GM19023 (cell line): Measurements from ENCODE around the gene MYO18B.

Experiments
- ATAC-seq: cut with Tn5 transposase; IDR thresholded peaks from one replicate; pipeline ENCODE4 v1.9.1; 2021; ENCODE audit warnings: mild to moderate bottlenecking, moderate library complexity; ENCODE audit not compliant: unreplicated experiment

MYO18B gene

DNA sequence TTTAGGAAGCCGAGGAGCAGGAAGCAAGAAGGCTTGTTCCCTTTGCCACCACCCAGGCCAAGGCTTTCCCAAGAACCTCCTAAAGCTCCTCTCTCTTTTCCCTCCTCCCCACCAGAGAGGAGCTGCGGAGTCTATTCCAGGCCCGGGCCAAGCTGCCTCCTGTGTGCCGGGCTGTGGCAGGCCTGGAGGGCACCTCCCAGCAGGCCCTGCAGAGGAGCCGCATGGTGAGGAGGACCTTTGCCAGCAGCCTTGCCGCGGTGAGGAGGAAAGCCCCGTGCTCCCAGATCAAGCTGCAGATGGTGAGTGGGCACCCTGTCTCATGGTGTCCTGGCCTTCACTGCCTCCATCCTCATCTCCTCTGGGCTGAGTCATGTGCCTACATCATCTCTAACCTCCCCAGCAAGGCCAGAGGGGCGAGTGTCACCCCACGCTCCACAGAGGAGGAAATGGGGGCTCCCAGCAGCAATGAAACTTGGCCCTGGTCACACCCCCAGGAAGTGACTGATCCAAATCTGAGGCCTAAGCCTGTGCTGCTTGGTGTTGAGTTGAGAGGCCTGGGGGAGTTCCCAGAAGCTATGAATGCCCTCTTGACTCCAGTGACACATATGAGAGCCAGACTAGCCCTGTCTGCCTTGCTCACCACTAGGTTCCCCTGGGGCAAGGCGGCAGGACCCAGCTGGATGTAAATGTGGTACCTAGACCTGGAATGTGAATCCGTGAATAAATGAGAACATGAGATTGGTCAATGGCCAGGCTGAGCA lies 104.2 kb downstream of the MYO18B start:
- ATAC-seq: no peak

DNA sequence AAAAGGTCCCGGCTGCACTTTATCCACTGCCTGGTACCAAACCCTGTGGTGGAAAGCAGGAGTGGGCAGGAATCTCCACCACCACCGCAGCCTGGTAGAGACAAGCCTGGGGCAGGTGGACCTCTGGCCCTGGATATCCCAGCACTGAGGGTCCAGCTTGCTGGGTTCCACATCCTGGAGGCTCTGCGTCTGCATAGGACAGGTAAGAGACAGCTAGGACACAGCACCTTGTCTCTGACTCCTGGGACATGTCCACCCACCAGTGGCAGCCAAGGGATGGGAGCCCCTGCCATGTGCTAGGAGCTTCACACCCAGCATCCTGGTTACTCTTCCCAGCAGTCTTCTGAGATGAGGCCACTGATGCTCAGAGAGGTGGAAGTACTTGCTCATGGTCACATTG lies 105.5 kb downstream of the MYO18B start:
- no peak for ATAC-seq

DNA sequence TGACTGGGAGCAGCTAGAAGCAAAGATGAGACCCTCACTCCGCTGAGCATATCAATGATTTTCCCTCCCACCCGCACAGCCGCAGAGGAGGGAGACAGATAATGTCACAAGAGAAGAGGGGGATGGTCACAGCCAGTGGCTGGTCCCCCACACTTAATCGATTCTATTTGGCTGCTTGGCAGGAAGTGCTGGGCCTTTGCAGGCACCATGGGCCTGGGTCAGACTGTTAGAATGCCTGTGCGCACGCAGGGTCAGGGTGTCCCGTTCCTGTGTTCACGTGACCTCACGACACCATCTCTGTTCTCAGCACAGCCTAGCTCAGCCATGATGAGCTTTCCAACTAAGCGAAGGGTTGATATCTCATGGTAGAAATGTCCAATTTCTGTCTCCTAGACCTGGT lies 107.0 kb downstream of the MYO18B start:
- no peak for ATAC-seq

DNA sequence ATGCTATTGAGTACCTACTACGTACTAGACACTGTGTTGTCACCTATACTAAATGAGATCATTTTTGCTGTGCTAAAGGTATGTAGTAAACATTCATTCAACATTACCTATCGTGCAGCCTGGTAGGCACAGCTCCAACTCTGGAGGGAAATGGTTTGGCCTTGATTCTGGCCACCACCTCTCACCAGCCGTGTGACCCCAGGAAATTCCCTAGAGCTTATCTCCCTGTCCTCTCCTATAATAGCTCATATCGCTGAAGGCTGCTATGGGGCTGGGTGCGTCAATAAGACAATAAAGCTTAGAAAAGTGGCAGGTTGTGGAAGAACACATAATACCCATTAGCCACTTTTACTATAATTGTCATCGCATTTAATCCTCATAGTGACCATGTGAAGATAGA lies 107.5 kb downstream of the MYO18B start:
- no peak for ATAC-seq

DNA sequence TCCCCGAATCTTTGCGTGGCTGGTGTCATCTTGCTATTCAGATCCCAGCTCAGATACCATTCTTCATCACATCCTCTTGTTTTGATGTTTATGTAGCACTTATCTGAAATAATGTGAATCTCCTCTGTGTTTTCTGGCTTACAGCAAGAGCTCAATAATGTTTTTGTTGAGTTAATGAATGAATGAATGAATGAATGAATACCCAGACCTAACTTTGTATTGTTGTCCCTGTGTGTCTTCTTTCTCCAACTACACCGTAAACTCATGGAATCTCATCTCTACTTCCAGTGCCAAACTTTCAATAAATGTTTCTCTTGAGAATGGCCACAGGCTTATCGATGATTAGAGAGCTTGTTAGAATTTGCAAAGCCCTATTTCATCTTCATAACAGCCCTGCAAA lies 110.2 kb downstream of the MYO18B start:
- ATAC-seq: no peak

DNA sequence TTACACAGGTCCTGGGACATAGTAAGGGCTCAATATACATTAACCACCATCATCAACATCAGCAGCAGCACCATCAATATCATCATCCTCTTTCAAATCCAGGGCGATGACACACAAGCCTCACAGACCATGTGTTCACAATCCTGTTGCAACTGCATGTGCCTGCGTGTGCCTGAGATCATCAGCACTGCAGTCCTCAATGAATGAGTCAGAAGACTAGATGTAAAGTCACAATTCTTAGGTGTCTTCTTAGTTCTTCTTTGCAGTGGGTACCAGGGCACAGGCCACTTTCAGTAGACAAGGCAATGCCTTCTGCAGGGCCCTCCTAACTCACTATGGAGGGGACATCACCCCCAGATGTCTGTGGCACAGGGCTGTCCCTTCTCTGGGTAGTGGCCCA lies 111.1 kb downstream of the MYO18B start:
- no peak for ATAC-seq

DNA sequence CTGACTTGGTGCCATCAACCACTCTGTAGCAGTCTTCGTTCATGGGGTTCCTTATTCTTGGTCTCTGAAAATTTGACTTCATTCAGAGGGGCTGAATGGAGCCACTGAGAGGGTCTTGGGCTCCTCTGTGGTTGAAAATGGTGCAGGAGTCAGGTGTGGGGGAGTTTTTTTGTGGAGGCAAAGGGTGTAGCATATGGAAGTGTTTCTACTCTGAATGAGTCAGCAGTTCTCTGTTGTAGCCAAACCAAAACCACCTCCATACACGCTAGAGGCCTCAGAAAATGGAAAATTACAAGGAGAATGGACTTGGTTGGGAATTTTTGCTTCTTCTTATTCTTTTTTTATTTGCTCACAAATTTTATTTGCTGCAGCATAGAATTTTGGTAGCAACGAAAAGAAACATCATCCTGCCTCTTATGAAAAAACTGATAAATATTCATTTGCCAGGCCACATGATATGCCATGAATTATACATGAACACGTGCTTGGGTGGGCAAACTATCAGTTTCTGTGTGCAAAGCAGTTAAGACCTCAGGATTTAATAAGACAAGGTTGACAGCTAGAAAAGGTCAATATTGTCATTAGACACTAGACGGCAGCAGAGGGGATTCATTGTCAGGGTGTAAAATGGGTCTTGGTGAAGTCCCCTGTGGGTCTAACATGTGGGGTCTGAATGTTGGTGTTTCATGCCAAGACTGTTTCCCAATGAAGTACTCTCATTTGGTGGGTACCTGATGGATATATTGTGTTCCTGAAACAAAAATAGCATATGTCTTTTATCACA lies 111.7 kb downstream of the MYO18B start:
- ATAC-seq: no peak

DNA sequence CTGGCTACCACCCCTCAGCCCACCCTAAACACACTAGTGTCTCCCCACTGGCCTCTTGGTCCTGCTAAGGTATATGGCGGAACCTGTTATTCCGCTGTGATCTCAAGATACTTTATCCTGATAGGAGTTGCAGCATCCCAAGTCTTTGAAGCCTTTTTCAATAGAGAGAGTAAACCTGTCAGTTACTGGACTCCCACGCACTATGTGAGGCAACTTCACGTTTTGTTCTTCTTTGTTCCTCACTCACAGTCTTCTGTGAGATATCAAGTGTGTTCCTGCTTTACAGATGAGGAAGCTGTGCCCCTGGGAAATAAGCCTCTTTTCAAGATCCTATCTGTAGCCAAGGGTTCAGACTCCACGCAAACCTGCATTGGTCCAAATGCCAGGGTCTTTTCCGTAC lies 127.8 kb downstream of the MYO18B start:
- ATAC-seq: no peak

DNA sequence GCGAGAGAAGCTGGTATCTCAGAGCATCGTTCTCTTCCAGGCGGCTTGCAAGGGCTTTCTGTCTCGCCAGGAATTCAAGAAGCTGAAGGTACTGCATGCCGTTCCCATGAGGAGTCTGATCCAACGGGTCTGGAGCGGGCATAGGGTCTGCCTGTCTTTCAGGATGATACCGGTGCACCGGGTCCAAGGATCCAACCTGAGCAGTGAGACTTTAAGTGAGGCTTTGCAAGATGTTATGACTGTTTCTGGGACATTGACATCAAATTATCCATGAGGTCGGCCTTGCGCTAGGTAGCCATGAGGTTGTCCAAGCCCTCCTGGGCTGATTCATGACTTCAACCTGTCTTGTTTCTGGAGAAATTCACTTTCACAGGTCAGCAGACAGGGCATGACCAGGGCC lies 132.3 kb downstream of the MYO18B start:
- no peak for ATAC-seq

DNA sequence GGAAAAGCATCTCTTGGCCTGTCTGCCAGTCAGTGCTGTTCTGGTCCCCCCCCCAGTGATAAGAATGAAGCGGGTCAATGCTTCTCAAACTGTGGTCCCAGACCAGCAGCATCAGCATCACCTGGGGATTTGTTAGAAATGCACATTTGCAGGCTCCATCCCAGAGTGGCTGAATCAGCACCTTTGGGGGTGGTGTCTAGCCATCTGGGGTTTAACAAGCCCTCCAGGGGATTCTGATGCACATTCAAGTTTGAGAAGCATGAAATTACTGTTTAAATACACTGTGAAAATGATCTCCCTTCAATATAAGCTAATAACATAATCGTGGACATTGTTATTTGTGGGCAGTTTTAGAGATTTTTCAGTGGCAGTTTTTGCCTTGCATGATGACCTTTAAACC lies 133.5 kb downstream of the MYO18B start:
- ATAC-seq: no peak

DNA sequence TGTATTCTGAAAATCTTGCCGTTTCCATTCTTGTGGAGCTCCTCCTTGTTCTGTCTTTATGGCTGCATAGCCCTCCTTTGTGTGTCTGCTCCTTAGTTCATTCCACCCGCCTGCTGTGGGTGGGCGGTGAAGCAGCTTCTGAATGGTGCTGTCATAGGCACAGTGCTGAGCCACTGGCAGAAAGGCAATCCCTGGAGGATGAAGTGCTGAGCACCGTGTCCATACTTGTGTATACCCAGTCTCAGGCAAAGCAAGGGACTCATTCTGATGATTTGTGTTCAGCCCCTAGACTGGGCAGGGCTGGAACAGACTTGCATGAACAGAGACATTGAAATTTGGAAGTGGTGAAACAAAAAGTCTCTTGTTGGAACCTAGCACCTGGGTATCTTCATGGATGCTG lies 134.9 kb downstream of the MYO18B start:
- ATAC-seq: no peak

DNA sequence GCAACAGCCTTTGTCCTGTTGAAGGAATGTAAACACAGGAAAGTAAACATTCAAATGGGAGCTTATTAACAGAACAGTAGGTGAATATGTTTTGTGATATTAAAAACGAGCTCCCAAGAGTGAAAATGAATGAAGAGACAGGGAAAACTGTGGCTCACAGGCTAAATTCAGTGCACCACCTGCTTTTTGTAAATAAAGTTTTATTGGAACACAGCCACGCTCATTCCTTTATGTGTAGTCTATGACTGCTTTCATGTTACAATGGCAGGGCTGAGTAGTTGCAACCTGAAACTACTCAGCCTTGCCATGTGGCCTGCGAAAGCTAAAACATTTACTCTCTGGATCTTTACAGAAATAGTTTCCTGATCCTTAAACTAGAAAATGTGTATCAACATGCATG lies 136.9 kb downstream of the MYO18B start:
- ATAC-seq: no peak

DNA sequence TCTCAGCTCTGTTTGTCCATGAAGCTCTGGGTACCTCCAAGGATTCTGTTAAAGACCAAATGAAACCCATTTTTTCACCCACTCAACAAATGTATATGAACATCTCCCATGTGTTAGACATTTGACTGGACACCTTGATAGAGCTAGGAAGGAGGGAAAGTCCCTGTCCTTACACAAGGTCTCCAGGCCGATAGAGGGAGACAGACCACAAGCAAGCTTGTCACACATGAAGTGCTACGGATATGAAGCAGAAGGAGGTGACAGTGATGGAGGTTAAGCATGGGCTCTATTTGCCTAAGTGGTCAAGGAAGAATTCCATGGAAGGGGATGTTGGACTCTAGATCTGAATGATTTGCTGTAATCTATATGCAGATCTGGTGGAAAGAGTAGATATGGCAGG lies 138.5 kb downstream of the MYO18B start:
- ATAC-seq: no peak

DNA sequence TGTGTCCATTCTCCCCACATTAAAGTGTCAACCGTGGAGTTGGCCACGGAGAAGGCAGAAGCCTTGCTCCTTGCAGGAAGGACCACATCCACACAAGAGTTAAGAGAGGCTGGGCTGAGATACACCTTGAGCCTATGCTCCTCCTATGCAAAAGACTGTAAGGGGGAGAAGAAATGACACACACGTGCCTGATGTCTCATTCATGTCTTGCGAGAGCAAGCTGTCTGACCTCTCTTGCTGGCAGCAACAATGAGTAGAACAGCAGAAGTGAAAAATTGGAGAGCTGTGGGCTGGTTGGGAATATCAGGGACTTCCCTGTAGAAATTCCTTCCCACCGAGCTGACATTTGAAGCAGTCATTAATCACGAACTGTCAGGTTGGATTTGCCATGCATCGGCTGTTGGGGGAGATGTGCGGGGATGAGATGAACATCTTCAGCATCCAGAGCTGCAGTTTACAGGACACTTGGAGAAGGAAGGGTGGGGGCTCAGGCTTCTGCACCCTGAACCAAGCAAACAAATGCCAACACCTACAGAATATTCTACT lies 139.3 kb downstream of the MYO18B start:
- no peak for ATAC-seq

DNA sequence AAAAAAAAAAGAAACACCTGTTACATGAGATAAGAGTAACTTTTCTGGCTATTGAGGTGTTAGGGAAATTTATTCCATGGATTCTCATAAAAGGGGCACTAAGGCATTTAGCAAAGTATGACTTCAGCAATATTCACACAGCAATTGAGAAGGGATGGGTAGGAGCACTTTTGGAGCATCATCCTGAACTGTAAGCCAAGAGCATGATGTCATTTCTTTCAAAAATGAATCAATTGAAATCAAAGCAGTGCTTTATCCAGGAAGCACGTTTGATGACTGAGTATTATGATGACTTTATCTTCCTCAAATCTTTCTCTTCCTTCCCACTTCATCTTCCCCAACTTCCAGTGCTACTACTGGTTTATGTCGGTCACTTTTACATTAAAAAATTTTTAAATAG lies 140.4 kb downstream of the MYO18B start:
- no peak for ATAC-seq

DNA sequence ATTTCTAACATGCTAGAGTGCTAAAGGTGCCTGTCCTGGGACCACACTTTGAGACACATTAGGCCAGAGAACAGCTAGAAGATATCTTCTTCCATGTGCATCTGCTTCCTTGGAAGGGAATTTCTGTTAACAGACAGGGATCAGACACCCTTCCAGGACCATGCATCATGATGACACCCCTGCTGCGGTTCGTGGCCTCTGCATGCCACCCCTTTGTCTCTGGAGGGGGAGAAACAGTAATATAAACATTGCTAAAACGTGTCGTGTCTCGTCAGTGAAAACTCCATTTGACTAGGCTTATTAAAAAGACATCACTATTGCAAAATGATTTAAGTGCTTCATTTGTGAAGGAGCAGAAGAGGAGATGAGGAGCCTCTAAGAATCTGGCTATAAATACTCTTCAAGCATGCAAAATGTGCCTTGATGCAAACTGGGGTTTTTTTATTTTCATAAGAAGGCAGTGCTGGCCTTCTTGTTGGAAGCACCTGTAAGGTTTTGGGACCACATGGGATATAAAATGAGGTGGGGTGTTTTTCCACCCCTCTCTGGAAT lies 141.6 kb downstream of the MYO18B start:
- ATAC-seq: no peak

DNA sequence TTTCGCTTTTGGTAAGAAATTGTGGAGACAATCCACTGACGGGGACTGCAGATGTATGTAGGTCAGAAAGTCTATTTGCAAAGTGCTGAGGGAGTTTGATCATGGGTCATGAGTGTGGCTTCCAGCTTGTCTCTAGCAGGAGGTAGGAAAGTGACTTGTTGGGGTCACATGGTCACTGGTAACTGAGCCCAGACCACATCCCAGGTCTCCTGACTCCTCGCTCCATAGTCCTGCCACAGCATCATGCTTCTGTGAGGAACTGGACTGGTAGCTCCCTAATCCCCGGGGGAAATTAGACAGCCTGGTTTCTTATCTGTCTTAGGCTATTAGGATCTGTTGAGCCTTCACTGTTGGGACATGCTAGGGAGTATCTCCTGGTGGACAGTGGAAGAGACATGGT lies 142.1 kb downstream of the MYO18B start:
- no peak for ATAC-seq

DNA sequence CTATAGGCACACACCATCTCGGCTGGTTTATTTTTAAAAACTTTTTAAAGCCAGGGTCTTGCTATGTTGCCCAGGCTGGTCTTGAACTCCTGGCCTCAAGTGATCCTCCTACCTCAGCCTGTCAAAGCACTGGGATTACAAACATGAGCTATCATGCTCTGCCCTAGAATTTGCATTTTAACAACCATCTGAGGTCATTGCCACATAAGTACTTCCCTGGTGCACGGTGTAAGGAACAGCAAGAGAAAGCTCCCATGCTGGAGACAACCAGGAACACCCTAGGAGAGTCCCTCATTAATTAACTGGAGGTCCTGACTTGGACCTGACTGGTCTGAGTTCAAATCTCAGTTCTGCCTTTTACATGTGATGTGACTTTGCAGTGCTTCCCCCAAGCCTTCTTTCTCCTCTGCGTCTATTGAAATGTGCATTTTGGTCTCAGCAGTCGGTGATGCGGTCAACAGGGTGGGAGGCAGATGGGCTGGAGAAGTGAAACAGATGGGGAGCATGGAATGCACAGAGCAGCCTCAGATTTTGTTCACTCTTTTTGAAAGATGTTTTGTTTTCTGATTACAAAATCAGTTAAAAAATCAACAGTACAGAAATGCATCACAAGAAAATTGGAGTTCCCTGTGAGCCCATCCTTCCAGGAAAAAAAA lies 146.5 kb downstream of the MYO18B start:
- no peak for ATAC-seq

DNA sequence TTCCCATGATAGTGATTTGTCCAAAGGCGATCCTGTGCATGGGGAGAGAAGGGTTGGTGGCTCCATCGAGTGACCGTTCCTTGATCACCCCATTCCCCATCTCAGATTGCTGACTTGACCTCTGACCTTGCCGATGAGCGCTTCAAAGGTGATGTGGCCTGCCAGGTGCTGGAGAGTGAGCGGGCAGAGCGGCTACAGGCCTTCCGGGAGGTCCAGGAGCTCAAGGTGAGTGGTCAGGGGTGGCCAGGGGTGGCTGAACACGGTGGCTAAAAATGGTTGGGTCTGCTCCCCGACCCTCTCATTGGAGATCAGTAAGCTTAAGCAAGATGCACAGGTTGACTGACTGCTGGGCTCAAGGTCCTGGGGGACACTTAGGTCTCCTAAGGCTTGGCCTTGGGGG lies 148.7 kb downstream of the MYO18B start:
- no peak for ATAC-seq

DNA sequence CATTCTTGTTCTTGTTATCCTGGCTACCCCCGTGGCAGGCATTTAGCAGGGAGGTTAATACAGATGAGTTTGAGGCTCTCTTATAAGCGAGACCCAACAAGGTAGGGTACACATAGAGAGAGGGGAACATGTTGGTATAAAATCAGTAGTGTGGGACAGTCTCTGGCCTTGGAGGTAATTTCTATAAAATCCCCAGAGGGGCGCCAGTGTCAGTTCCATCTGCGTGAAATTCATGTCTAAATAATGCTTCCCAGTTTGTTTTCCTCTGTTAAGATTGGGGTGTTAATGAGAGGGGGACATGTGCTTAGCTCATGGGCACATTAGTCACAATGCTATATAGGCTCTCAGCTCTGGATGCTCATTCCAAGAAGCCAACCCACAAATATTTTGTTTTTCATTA lies 150.7 kb downstream of the MYO18B start:
- ATAC-seq: no peak

DNA sequence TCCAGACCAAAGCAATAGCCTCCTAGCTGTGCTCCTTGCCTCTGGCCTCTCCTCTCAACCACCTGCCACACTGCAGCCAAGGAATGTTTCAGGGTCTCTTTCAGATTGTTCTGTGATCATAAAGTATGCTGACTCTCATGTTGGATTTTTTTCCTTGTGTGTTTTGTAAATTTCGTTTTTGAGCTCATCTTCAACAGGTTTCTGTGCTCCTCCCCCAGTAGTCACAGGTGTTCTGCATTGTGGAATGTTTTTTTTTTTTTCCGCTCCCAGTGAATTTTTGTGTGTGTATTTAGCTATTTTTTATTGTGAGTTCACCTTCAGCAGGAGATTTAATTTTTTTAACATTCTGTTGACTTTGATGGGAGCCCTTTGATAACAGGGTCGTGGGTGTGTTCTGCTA lies 153.7 kb downstream of the MYO18B start:
- no peak for ATAC-seq
